Gastrocnemius medialis (tissue), 4 donors: ENCODE measurements around the gene PDE4D. TPM values are rescaled to one million over a fixed set of nuclear protein-coding genes. Genes with fewer than 3 reads are reported as not detected.
A peak's percentile ranks its signal among the peaks of the same experiment; 100 is the strongest.

Source experiments
- ATAC-seq, 2 donors: fragments of 150-250 bp; one replicate each; pipeline ENCODE4 v1.9.1; 2016
- DNase-seq, 2 donors: peaks; one replicate each; pipeline ENCODE4 v3.0.0-alpha.2; 2019
- H3K27ac ChIP-seq, 4 donors: fragments of 200-600 bp; sonication (generic); 1 replicate in 1 of 4; 2 replicates in 3 of 4; pipeline ENCODE4 v1.5.1; 2016 to 2018; ENCODE audit warnings: mild to moderate bottlenecking in 2 of 4, moderate library complexity in 1 of 4
- H3K27me3 ChIP-seq, 3 donors: fragments of 200-600 bp; sonication (generic) in 2 of 3; 1 replicate in 1 of 3; 2 replicates in 2 of 3; pipeline versions ENCODE4 v1.5.1 to v1.6.0; 2016 to 2019; ENCODE audit warnings: mild to moderate bottlenecking in 1 of 3, moderate library complexity in 1 of 3
- H3K36me3 ChIP-seq, 2 donors: fragments of 200-600 bp; sonication (generic) in 1 of 2; one replicate each; pipeline ENCODE4 v1.5.1; 2017 to 2018
- H3K4me1 ChIP-seq, 2 donors: fragments of 200-600 bp; sonication (generic) in 1 of 2; one replicate each; pipeline ENCODE4 v1.5.1; 2016 to 2017; ENCODE audit warnings: mild to moderate bottlenecking in 2 of 2
- H3K4me3 ChIP-seq, 4 donors: fragments of 200-600 bp; sonication (generic) in 3 of 4; 1 replicate in 1 of 4; 2 replicates in 3 of 4; pipeline ENCODE4 v1.5.1; 2016 to 2019; ENCODE audit warnings: mild to moderate bottlenecking in 2 of 4
- H3K9me3 ChIP-seq, 3 donors: fragments of 200-600 bp; sonication (generic) in 2 of 3; 1 replicate in 1 of 3; 2 replicates in 2 of 3; pipeline ENCODE4 v1.5.1; 2016 to 2019
- CTCF ChIP-seq, 5 experiments: fragments of 450-650 bp in 3 of 5; fragments of 200-600 bp in 2 of 5; sonication (generic) in 2 of 5; IDR thresholded peaks in 4 of 5; conservative IDR thresholded peaks in 1 of 5; 1 replicate in 4 of 5; 2 replicates in 1 of 5; pipeline ENCODE4 v1.5.1; 2016 to 2019; ENCODE audit warnings: antibody characterized with exemption in 5 of 5, mild to moderate bottlenecking in 3 of 5, moderate library complexity in 3 of 5
- POLR2A ChIP-seq, 2 donors: fragments of 450-650 bp; IDR thresholded peaks; one replicate each; pipeline ENCODE4 v1.6.1; 2017; ENCODE audit warnings: antibody characterized with exemption in 2 of 2, mild to moderate bottlenecking in 2 of 2, moderate library complexity in 2 of 2
- in situ Hi-C, 4 donors: fragments of 200-750 bp; cut with MboI; loops; one replicate each; pipeline versions ENCODE4 v1.15.0 to v1.8.0; 2017; ENCODE audit warnings: low sequenced_read_pairs in 4 of 4
- intact Hi-C: fragments of 100-400 bp; cut with DNase I; formaldehyde crosslinking; loops from one replicate; pipeline ENCODE4 v1.15.1; 2023; ENCODE audit warnings: low total_unique reads
- total RNA-seq, 4 donors: library from RNA; depleted of rRNA; stranded (reverse); fragments of >200 nt; gene quantifications; one replicate each; pipeline versions ENCODE4 v1.1.0 to v1.2.3, GENCODE V29; 2016

Gene PDE4D
- total RNA-seq, 4 donors from 2014 or later, result 133 to 223 (median 185) TPM

- Histone ChIP-seq H3K27ac (no peak overlapping the region), H3K4me3 (no peak overlapping the region), H3K4me1 (peaks cover 38 to 43% of the 10 kb centered on the region in 2 donors), H3K9me3 (no peaks in the 10 kb centered on the region), H3K27me3 (no peaks in the 10 kb centered on the region), H3K36me3 (no peaks in the 10 kb centered on the region)
- intact Hi-C loops, result no loop called here
- TF ChIP-seq CTCF (IDR thresholded peaks at IDR 0.05 in 4 of 5, conservative IDR thresholded peaks at IDR 0.05 in 1 of 5) (no peak), POLR2A (IDR thresholded peaks at IDR 0.05) (no peak)
- DNase-seq (no peak), ATAC-seq (no peak)
- in situ Hi-C loops, result no loop called here
Measured at GRCh38 chr5:59251627-59252026, 641.9 kb downstream of the PDE4D start.

DNA sequence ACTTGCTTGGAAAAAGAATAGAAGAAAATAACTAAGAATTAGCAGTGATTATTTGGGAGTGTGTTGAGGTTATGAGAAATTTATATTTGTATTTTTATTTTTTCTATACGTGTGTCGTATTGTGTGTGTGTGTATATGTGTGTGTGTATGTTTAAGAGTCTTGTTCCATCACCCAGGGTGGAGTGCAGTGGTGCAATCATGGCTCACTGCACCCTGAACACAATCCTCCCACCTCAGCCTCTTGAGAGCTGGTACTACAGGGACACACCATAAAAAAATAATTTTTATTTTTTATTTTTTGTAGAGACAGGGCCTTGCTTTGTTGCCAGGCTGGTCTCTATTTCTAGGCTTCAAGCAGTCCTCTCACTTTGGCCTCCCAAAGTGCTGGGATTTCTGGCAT is 643.8 kb downstream of the PDE4D start:
- Histone ChIP-seq H3K27me3 (no peaks in the 10 kb centered on the region), H3K4me1 (peaks cover 49 to 50% of the 10 kb centered on the region in 2 donors), H3K36me3 (no peaks in the 10 kb centered on the region), H3K27ac (peak overlapping the region in 1 of 4 donors; percentile 60), H3K9me3 (no peaks in the 10 kb centered on the region), H3K4me3 (no peak overlapping the region)
- no peak for ATAC-seq
- intact Hi-C loops (no loop called here), in situ Hi-C loops (no loop called here)
- DNase-seq, result no peak
- TF ChIP-seq CTCF (IDR thresholded peaks at IDR 0.05 in 4 of 5, conservative IDR thresholded peaks at IDR 0.05 in 1 of 5), result no peak
- TF ChIP-seq POLR2A (IDR thresholded peaks at IDR 0.05), result no peak

DNA sequence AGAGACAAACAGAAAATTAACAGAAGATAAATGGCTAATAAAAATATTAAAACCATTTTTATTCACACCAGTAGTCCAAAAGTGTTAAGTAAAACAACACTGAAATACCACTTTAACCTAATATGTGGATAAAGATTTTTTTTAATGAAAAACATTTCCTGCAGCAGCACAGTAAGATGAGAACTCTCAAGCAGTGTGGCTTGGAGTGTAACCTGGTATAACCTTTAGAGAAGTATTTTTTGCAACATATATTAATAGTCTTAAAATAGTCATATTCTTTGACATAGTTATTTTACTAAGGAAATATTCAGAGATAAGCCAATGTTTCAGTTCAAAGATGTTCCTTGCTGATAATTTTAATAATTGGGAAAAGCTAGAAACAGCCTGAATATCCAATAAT is 644.4 kb downstream of the PDE4D start:
- Histone ChIP-seq H3K9me3 (no peaks in the 10 kb centered on the region), H3K27ac (peak overlapping the region in 3 of 4 donors; percentile 3 to 60 (median 18)), H3K36me3 (no peaks in the 10 kb centered on the region), H3K4me1 (peaks cover 49 to 53% of the 10 kb centered on the region in 2 donors), H3K27me3 (no peaks in the 10 kb centered on the region), H3K4me3 (no peak overlapping the region)
- ATAC-seq, result no peak
- intact Hi-C loops (no loop called here), in situ Hi-C loops (no loop called here)
- TF ChIP-seq POLR2A (IDR thresholded peaks at IDR 0.05), result no peak
- no peak for TF ChIP-seq CTCF (IDR thresholded peaks at IDR 0.05 in 4 of 5, conservative IDR thresholded peaks at IDR 0.05 in 1 of 5)
- no peak for DNase-seq

GRCh38 chr5:59246882-59247281 is 646.6 kb downstream of the PDE4D start:
- no peaks in the 10 kb centered on the region for H3K9me3 ChIP-seq
- H3K36me3 ChIP-seq, result no peaks in the 10 kb centered on the region
- DNase-seq, result no peak
- intact Hi-C loops, result no loop called here
- no peaks in the 10 kb centered on the region for H3K27me3 ChIP-seq
- no peak for ATAC-seq
- no peak for TF ChIP-seq POLR2A (IDR thresholded peaks at IDR 0.05)
- H3K27ac ChIP-seq, result peak overlapping the region in 2 of 4 donors; percentile 59 to 78
- no peak overlapping the region for H3K4me3 ChIP-seq
- peaks cover 68 to 71% of the 10 kb centered on the region in 2 donors for H3K4me1 ChIP-seq
- in situ Hi-C loops, result no loop called here

DNA sequence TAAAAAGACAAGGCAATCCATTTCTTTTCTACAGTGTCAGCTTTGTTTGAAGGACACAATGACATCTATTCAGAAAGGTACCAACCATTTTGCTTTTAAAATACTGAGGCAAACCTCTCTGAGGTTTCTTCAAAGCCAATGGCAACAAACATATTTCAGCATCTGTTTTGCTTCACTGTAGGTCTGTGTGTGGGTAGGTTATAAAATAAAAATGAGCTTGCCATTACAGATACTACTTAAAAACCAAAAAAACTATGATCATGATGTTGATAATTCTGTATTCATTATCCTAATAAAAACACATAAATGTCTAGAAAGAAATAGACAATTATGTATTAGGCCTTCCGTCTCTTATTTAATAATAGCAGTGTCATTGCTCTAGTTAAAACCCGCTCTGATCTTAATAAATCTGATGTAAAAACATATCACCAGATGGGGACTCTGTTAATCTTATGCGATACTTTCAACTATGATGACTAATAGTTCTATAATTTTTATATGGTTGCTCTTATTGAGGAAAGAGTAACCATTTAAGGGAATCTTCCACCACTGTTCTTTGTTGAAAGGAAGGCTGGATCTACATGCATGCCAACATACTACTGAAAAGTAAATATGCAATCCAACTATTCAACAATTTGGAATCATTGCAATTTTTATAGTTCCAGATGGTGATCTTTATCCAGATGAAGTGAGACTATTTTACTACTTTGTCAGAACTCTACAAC is 647.2 kb downstream of the PDE4D start:
- Histone ChIP-seq H3K4me3 (no peak overlapping the region), H3K36me3 (no peaks in the 10 kb centered on the region)
- in situ Hi-C loops, result no loop called here

More for the DNA sequence above, 647.2 kb downstream of the PDE4D start:
- no peak for ATAC-seq
- no peaks in the 10 kb centered on the region for H3K27me3 ChIP-seq
- H3K9me3 ChIP-seq, result no peaks in the 10 kb centered on the region
- peak overlapping the region; percentile 59 to 78 (median 62) for H3K27ac ChIP-seq
- intact Hi-C loops, result no loop called here
- DNase-seq, result no peak
- no peak for TF ChIP-seq POLR2A (IDR thresholded peaks at IDR 0.05)
- no peak for TF ChIP-seq CTCF (IDR thresholded peaks at IDR 0.05 in 4 of 5, conservative IDR thresholded peaks at IDR 0.05 in 1 of 5)
- H3K4me1 ChIP-seq, result peaks cover 74 to 75% of the 10 kb centered on the region in 2 donors
